Activated CD4-positive, alpha-beta T cell treated with anti-CD3 and anti-CD28 coated beads for 4 hours (primary cell): ENCODE measurements around the gene MRPL45.
A peak's percentile ranks its signal among the peaks of the same experiment; 100 is the strongest.
"Not testable (repeated sequence)": the region's sequence is repeated elsewhere in the genome, so short reads cannot be mapped to it uniquely, and the experiment has no call there.

Experiments used
- DNase-seq, 2 donors: peaks; one replicate each; pipeline ENCODE4 v3.0.0-alpha.2; 2020

The MRPL45 gene

DNA sequence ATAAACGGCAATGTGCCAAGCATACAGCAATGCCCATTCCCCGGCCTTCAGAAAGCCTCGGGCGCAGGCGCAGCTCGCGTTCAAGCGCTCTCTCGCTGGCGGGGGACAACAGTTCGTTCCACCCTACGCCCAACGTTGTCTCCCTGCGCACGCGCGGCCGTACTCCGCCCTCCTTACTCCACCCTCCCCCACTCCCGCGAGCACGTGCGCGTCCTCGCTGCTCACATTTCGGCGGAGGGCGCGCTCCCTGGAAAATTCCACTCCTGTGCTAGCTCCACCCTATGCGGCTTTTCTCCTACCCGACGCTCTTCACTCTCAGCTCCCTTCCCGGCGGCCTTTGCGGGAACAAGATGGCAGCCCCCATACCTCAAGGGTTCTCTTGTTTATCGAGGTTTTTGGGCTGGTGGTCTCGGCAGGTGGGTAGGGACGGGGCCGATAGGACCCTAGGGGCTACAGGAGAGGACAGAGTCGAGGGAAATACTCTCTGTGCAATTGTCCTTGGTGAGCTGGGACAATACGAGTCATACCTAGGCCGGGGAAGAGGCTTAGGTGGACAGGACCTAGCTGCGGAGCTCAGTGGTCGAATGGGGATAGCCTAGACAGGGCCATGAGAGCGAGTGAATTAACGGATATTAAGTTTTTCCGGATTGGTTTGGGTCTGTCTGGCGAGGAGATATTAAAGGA, at the start of gene MRPL45:
MRPL45 (plus strand) TSS at position 335 of the 684 bp plus-strand sequence; CDS start at position 351, 16 bp downstream.
- peak; percentile 95 to 97 for DNase-seq

DNA sequence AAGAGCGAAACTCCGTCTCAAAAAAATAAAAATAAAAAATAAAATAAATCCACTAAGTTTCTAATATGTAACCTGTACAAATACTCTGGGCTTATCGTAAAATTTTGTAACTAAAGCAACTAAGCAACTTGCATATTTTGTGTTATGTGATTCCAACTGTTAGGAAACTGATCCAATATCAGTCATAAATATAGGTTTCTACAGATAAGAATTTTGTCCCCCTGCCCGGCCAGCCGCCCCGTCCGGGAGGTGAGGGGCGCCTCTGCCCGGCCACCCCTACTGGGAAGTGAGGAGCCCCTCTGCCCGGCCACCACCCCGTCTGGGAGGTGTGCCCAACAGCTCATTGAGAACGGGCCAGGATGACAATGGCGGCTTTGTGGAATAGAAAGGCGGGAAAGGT, 43.8 kb upstream of the MRPL45 start:
- not testable (repeated sequence) for DNase-seq

DNA sequence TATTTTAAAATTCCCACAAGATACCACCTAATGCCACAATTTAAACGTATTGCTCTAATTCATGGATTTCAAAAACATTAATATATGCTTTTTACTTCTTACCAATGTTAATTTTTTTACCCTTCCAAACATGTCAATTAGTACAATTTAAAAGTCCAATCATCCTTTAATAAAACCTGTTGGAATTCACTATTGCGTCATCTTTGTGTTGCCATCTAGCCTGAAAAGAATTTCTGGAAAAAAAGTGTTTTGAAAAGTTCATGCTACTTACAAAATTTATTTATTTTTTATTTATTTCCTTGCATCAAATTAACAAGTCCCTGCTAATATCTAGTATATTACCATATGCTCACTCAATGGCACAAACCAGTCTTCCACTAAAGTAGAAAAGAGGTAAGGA, 42.6 kb upstream of the MRPL45 start:
- not testable (repeated sequence) for DNase-seq

DNA sequence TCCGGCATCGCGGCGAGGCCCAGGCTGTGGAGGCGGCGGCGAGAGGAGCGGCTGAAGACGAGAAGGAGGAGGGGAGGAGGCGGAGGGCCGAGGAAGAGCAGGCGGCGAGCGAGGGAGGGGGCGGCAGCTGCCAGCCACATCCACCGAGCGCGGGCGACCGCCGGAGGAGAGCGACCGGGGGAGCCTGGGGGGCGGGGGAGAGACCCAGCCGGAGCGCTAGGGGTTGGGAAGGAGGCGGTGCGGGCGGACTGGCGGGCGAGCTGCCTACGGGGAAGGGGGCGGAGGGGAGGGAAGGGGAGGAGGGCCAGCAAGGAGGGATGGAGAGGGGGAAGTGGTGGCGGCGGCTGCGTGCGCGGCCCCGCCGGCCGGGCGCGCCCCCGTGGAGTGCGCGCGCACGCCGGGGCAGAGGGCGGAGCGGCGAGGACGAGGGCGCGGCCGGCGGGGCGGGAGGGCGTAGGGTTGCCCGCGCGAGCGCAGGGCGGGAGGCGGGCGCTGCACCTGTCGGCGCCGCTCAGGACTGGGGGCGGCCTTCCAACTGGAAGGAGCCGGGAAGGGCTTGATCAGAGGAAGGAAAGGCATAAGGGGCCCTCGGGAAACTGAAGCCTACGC, 39.9 kb upstream of the MRPL45 start:
- DNase-seq, result peak; percentile 82 to 86

DNA sequence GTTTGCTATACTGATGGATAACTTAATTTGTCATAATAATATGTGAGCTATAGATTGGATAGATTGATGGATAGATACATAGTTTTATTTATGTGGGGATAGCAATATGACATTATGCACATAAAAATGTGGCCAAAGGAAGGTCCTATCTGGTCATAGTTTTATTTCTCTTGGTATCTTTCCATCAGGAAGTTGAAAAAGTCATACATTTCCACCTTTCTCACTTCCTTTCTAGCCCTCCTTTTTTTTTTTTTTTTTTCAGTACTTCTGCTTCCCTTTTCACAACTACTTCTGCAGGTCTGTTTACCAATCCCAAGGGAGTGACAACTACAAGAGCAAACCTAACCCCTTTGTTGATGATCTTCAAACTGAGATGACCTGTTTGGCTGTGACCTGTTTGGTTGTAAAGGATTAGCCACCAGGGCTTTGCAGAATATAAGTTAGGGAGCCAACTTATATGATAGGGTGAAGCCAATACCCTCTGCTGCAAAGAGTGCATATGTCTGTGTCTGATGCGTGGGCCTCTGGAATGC, 30.9 kb upstream of the MRPL45 start:
- not testable (repeated sequence) for DNase-seq

DNA sequence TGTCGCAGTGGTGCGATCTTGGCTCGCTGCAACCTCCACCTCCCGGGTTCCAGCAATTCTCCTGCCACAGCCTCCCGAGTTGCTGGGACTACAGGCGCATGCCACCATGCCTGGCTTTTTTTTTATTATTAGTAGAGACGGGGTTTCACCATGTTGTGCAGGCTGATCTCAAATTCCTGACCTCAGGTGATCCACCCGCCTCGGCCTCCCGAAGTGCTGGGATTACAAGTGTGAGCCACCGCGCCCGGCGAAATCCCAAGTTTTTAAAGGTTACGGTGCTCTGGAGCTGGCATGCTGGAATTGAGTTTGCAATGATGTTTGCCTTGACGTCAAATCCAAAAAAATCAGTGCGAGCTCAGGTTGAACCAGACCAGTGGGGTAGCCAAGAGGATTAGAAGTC, 30.4 kb upstream of the MRPL45 start:
- not testable (repeated sequence) for DNase-seq

DNA sequence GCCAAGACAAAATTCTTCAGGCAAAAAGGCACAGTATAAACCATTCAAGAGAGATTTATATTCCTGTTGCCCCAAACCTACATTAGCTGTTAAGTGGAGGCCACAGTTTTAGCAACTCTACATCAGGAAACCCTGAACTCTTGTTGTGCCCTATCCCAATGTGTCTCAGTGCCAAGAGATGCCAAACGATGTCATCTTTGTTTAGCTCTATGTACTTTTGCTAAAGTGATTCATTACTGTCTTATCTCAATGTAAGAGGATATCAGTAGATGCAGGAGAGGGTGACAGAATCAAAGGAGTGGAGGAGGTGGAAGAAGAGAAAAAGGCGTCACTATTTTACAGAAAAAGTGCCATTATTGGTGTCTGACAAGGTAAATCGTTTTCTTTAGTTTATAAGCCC, 28.8 kb upstream of the MRPL45 start:
- not testable (repeated sequence) for DNase-seq

DNA sequence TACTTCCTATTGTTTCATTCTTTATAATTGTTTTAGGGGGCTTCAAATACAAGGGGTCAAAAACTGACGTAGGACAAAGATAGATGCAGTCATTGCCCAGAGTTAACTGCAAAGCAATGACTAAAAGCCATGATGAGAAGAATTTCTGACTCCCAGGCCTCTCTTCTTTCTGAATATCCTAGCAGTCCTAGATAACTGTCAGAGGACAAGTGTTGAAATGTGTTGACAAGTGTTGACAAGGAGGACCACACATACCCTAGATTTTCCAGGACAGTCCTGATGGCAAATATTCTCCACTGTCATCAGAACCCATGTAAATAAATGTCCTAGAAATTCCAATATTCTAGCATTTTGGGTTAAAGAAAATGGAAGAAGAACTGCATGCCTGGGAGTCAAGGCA, 27.9 kb upstream of the MRPL45 start:
- DNase-seq, result not testable (repeated sequence)

DNA sequence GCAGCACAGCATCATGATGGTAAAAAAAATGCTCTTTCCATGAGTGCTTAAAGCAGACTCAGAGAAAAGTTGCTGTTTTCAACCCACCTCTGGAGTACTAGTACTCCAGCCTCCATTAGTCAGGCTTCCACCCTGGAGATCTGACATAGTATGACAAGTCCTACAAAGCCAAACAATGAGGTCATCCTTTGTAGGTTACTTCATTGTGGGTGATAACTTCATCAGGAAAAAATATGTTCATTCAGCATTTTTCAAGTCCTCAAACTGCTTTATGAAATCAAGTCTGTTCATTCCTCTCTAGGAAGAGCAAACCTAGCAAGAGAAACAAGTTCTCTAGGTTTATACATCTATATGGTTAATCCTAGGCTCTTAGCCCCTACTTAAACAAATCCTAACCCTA, 27.4 kb upstream of the MRPL45 start:
- not testable (repeated sequence) for DNase-seq

DNA sequence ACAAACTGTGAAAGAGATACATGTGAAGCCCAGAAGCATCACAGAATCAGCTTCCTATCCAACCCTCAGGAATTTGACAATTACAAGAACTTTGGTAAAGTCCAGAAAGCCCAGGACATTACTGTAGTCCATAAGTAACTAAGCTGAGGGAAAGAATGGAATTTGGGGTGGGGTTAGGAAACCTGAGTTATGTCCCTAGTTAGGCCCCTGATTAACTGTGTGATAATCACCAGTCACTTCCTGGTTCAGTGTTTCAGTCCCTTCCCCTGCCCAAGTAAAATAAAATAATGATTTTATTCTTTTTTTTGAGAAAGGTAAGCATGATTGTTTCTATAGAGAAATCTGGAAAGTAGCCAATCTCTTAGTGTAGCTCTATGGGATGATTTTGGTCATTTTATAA, 11.0 kb upstream of the MRPL45 start:
- not testable (repeated sequence) for DNase-seq

DNA sequence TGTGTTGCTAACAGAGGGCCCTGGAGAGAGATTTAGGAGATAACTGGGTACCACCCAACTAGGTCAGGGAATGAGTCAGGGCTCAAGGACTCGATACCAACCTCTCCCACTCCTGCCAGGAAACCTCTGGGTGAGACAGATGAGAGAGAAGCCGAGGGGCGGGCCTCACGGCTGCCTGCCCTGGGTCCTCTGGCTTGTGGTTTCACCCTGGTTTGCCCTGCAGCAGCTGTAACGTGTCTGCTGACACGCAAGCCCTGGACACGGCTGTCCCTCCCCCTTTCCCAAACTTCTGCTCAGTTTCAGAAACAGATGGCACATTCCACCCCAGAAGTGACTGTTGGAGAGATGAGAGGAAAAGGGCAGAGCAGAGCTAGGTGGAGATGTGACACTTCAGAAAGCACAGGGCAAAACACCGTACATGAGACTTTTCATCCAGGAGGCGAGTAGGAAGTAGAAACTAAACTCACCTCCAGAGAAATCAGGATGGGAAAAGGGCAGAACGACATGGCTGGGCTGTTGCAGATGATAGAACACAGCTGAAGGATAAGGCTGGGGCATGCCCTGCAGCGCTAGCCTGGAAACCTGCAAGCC, 10.4 kb upstream of the MRPL45 start:
- DNase-seq, result not testable (repeated sequence)

DNA sequence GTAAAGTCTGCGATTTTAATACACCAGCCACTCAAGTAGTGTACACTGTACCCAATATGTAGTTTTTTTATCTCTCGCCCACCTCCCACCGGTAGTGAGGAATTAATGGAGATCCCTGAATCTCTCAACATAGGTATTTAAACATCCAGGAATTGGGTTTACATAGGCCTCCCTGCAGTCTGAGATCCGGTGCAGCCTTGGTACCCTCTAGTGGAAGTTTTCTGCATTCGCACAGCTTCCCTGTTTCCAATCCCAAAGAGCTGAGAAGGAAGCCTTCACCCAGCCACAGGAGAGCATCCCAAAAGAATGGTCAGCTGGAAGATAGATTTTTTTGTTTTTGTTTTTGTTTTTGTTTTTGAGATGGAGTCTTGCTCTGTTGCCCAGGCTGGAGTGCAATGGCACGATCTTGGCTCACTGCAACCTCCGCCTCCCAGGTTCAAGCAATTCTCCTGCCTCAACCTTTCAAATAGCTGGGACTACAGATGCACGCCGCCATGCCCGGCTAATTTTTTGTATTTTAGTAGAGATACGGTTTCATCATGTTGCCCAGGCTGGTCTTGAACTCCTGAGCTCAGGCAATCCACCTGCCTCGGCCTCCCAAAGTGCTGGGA, 8.6 kb upstream of the MRPL45 start:
- DNase-seq, result not testable (repeated sequence)

DNA sequence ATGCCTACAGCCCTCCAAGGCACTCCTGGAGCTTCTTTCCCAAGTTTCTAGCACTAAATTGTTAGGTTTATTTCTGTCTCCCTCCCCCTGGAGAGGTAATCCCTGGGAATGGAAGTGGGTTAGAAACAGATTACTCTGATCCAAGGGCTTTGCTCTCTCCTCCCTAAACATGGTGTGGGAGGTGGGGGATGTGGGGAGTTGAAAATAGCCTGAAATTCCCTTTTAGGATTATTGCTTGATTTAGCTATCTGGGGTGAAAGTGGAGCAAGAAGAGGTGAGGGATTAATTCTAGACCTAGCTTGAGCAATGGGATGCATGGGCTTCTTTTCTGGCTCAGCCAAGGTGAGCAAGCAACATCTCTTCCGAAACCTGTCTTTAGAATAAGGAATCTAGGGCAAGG, 7.2 kb upstream of the MRPL45 start:
- not testable (repeated sequence) for DNase-seq

DNA sequence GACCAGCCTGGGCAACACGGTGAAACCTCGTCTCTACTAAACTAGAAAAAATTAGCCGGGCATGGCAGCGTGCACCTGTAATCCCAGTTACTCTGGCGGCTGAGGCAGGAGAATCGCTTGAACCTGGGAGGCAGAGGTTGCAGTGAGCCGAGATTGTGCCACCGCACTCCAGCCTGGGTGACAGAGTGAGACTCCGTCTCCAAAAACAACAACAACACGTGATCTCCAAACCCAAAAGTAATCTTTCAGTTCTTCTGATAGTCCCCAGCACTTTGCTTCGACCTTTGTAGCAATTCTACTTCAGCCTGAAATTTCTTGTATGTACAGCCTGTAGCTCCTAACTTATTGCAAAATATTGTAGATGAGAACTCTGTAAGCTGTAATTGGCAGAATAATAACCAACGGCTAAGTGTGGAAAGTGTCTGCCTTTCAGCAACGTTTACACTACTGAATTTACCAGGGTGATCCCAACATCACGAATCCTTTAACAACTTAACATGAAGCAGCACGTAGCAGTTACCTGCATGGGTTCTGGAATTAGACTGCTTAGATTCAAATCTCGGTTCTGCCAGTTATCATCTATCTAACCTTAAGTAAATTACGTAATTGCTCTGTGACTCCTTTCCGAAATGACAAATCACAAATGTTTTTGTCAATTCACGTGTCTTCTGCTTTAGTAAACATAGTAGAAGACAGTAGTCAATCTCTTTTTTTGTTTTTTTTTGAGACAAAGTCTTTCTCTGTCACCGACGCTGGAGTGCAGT, 1.2 kb upstream of the MRPL45 start:
- not testable (repeated sequence) for DNase-seq

DNA sequence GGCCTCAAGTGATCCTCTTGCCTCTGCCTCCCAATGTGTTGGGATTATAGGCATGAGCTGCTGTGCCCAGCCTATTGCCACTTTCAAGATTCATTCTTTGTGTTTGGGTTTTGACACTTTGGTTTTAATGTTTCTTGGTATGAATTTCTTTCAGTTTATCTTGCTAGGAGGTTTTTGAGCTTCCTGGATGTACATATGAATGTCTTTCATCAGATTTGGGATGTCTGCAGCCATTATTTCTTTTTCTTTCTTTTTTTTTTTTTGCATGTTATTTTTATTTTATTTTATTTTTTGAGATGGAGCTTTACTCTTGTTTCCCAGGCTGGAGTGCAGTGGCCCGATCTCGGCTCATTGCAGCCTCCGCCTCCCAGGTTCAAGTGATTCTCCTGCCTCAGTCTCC, 18.5 kb downstream of the MRPL45 start:
- no peak for DNase-seq

DNA sequence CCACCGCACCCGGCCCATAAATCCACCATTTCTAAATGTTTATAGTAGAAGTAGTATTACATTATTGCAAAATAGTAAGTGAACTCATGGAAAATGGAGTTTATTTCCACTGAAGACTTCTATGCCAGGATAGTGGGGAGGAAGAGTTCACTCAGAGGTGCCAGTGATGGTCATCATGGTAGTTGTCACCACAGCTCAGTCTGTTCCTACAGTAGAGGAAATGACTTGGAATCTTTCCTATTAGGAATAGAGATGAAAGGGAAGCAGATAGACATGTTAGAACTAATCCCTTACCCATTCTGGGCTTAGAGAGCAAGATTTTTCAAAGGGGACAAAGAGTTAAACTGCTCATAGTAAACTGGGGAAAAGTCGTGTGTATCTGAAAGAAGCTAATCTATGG, 20.1 kb downstream of the MRPL45 start:
- no peak for DNase-seq

DNA sequence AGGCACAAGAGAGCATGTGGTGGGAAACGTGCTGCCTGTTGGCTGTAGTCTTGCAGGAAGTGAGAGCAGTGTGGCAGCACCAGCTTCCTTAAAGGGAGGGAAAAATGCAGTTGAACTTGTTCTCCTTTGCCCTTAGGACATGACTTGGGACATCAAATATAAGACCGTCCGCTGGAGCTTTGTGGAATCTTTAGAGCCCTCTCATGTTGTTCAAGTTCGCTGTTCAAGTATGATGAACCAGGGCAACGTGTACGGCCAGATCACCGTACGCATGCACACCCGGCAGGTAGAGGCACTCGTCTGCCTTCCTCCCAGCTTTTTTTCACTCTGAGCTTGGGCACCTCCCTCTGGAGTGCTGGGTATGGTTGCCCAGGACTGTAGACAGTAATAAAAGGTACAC, 23.5 kb downstream of the MRPL45 start:
- DNase-seq, result no peak

DNA sequence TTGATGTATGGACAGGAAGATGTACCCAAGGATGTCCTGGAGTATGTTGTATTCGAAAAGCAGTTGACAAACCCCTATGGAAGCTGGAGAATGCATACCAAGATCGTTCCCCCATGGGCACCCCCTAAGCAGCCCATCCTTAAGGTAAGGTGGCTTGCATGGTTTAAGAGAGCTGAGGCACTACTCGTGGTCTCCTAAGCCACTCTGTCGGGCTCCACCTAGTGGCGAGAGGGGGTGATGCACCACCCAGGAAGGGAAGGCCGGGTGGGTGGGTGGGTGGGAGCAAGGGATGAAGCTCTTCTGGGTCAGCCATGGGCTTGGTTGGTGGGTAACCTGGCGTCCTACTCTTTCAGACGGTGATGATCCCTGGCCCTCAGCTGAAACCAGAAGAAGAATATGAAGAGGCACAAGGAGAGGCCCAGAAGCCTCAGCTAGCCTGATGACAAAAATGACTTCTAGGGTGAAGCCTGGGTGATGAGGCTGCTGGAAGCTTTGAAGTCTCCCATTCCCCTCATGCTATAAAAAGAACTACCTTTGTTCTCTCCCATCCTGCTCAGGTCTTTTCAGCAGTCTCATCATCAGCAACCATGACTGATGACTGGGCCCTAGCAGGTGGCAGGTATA, 25.3 kb downstream of the MRPL45 start:
- peak; percentile 54 to 72 for DNase-seq

DNA sequence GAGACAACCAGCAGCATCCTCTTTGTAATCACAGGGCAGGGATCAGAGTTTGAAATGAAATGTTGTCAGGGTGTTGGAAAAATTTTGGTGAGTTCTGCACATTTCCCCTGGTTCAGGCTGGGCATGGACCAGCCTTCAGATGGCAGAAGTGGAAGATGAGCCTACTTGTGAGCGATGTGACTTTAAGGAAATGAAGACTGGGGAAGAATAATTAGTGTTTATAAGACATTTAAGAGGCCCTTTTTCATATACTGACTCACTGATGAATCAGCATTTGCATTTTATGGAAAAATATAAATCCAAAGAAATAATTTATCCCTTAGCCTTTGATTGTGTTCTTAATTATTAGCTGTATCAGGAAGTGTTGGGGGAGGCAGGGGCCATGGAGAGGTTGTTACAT, 25.9 kb downstream of the MRPL45 start:
- DNase-seq, result no peak

DNA sequence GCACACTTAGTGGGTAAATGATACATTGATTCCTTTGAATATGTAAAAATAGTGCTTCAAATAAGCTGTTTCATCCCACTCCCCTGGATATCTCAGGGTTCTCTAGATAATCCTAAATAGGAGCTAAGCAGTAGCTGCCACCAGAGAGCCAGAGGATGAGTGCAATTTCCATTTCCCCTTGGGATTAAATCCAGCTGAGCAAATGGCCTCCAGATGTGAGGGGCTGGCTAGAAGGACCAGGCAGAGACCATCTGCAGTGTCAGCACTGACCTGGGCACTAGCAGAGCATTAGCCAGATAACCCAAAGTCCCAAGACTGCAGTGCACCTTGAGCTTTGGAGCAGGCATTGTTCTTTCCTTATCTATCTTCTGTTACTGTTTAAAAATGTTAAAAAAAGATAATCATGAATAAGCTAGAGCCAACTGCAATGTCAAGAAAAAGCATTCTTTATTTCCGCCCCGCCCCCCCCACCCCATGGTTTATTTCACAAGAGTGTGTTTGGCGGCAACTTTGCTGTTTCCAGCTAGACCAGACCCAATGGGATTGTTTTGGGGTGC, 27.3 kb downstream of the MRPL45 start:
- no peak for DNase-seq

DNA sequence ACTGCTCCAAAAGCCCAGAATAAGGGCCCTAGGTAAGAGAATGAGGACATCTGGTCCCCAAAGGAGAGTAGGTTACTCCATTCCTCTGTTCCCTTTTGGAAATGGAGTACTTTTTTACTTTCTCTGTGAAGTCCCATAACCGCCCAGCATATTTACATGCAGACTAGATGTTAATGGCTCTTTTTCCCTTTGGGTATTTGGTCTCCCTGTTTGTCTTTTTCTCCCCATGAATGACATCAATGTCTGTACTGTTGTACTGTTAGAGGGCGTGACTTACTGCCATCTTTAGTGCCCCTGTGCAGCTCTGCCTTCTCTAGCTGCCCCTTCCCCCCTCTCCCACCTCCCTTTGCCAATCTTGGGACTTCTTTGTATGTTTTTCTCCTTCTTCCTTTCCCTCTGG, 27.8 kb downstream of the MRPL45 start:
- DNase-seq, result no peak
